ENCODE data around the gene C2orf49.

- TF ChIP-seq EZH2 (IDR thresholded peaks at IDR 0.05; ENCODE audit: borderline replicate concordance, low read depth, low read length, poor library complexity, severe bottlenecking) (no peak), CTCF (conservative IDR thresholded peaks at IDR 0.05; ENCODE audit: low read depth, low read length) (no peak)
These were observed 3.1 kb upstream of the C2orf49 start for GRCh38 chr2:105334211-105334610.
